T-helper 2 cell (primary cell): ENCODE data around the gene ARHGAP36.

Source experiments
- DNase-seq, 5 experiments: peaks; one replicate each; pipeline versions ENCODE4 v3.0.0 to v3.0.0-alpha.2; 2012 to 2022

Gene ARHGAP36

GRCh38 chrX:131072871-131073571, 14.9 kb downstream of the ARHGAP36 start:
- DNase-seq: no peak

DNA sequence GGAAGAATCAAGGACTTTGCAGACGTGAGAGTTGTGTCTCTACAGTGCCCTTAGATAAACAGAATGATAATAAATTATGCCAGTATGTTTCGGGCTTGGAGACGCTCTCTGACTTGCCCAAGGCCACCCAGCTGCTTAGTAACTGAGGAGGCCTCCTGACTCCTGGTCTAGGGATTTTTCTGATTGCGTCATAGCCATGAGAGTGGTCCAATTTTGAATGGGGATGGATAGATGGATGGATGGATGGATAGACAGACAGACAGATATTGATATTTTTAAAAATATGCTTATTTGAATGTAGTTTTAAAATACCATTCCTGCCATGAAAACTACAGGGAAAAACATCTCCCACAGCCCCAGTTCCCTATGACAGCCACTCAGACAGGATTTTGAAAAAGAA, 15.5 kb downstream of the ARHGAP36 start:
- DNase-seq: no peak

DNA sequence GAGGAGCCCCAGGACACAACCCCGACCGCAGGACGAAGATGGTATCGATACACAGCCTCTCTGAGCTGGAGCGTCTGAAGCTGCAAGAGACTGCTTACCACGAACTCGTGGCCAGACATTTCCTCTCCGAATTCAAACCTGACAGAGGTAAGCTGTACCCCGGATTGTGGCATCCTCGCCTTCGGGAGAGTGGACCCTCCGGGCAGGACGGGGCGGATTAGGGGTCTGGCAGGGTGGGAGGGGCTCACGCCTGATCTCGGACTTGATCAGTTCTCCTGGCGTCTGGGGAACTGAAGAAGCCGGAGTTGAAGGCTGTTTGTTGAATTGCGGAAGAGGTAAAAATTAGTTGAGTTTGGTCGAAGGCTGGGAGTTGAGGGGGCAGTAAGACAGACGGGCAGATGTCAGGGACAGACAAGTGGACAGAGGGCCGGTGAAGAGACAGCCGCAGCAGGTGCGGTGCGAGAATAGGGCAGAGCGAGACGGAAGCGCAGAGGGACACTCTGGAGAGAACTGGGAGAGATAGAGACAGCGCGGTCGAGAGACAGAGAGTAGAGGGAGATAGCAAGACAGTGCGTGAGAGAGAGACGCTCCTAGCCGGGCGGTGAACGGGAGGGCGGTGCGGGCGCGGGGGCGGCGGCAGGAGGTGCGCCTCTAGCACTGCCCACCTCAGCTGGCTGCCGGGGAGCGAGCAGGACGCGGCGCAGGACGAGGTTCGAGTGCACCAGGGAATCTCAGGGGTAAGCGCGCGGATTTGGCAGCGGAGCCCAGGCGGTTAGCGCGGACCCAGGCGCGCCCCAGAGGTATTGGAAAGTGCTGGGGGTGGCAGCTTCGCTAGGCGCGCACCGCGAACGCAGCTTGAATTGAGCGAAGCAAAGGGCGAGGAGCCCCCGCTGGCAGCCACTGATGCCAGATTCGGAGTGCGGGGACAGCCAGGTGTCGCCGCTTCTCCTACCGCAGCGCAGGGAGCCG, 23.9 kb downstream of the ARHGAP36 start:
- DNase-seq: no peak

DNA sequence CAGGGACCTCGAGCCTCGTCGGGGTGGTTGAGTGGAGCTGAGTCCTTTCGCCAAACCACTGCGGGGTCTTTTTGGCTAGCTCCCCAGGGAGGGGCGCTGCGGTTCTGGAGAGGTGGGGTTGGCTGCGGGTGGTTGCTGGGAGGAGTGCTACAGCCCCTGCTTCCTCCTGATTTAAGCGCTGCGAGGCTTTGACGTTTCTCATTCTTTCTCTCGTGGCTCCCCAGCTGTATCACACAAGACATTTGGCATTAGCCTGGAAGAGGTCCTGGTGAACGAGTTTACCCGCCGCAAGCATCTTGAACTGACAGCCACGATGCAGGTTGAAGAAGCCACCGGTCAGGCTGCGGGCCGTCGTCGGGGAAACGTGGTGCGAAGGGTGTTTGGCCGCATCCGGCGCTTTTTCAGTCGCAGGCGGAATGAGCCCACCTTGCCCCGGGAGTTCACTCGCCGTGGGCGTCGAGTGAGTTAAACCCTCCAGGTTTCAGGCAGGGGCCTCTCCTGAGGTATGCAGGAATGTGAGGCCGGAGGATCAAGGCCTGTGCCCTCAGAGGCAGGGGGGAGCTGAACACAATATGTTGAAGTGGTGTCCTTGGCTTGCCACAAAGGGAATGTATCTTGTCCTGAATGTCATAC, 25.5 kb downstream of the ARHGAP36 start:
- no peak for DNase-seq

- DNase-seq: no peak
These were observed 26.0 kb downstream of the ARHGAP36 start for GRCh38 chrX:131084145-131084544.

DNA sequence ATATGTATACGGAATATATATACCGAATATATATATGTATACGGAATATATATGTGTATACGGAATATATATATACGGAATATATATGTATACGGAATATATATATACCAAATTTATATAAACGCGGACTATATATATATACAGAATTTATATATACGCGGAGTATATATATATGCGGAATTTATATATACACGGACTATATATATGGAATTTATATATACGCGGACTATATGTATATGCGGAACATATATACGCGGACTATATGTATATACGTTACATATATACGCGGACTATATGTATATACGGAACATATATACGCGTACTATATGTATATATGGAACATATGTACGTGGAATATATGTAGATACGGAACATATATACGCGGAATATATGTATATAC, 78.6 kb downstream of the ARHGAP36 start:
- no peak for DNase-seq

DNA sequence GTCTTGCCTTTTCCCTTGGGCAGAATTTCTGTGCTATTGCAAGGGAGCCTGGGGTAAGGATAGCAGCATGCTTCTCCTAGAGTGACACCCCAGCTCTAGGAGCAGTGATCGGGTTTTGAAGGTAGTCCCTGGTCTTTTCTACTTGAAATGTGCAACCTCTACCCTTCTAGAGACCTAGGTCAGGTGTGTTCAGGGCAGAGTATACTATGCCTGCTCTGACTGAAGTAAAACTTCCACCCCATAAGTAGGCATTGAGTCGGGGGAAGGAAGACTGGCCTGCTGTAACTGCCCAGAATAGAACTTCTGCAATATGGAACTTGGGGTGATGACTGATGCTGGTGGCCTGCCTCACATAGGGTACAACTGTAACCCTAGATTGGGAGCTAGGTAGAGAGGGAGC, 80.9 kb downstream of the ARHGAP36 start:
- DNase-seq: no peak
